VCaP (cell line): ENCODE measurements around the gene PRR5L.

ENCODE experiments used
- H3K27ac ChIP-seq: fragments of 450-650 bp; 2 replicates; pipeline ENCODE4 v1.5.1; 2017
- CTCF ChIP-seq: fragments of 450-650 bp; conservative IDR thresholded peaks from 2 replicates; pipeline ENCODE4 v1.5.1; 2017; ENCODE audit warnings: mild to moderate bottlenecking, moderate library complexity

The PRR5L gene

GRCh38 chr11:36460220-36460619 is 164.1 kb downstream of the PRR5L start:
- TF ChIP-seq CTCF, result no peak
- H3K27ac ChIP-seq, result no peak overlapping the region

- no peak overlapping the region for H3K27ac ChIP-seq
- TF ChIP-seq CTCF, result no peak
Observed at GRCh38 chr11:36462321-36462720, 166.2 kb downstream of the PRR5L start.

- no peak overlapping the region for H3K27ac ChIP-seq
- no peak for TF ChIP-seq CTCF
Observed at GRCh38 chr11:36463781-36464180, 167.7 kb downstream of the PRR5L start.

- no peak for TF ChIP-seq CTCF
- H3K27ac ChIP-seq, result no peak overlapping the region
Observed at GRCh38 chr11:36464720-36465119, 168.6 kb downstream of the PRR5L start.

GRCh38 chr11:36465449-36466163 is 169.5 kb downstream of the PRR5L start:
- no peak overlapping the region for H3K27ac ChIP-seq
- TF ChIP-seq CTCF, result no peak

- TF ChIP-seq CTCF, result no peak
- H3K27ac ChIP-seq, result peak overlapping the region; percentile 57
Observed at GRCh38 chr11:36467012-36467411, 170.9 kb downstream of the PRR5L start.

- peak overlapping the region; percentile 57 for H3K27ac ChIP-seq
- no peak for TF ChIP-seq CTCF
Observed at GRCh38 chr11:36467916-36468315, 171.8 kb downstream of the PRR5L start.
